Fibroblast of villous mesenchyme (primary cell): Measurements from ENCODE around the gene DLGAP3. TPM values are rescaled to one million over a fixed set of nuclear protein-coding genes. Genes with fewer than 3 reads are reported as not detected.

Experiments used
- DNase-seq: peaks from one replicate; pipeline ENCODE4 v3.0.0-alpha.2; 2010; ENCODE audit warnings: low read depth
- H3K4me3 ChIP-seq: 2 replicates; pipeline ENCODE4 v1.5.1; 2011; ENCODE audit warnings: low read depth, mild to moderate bottlenecking, low read length
- CTCF ChIP-seq: IDR thresholded peaks from 2 replicates; pipeline ENCODE4 v1.5.1; 2012; ENCODE audit warnings: low read depth, mild to moderate bottlenecking, low read length; ENCODE audit not compliant: insufficient read depth
- total RNA-seq: library from RNA; depleted of rRNA; stranded (reverse); fragments of >200 nt; gene quantifications from 2 replicates; pipeline ENCODE4 v1.2.3, GENCODE V29; 2012

The DLGAP3 gene
- total RNA-seq, 1 donor, result under 0.01 TPM

DNA sequence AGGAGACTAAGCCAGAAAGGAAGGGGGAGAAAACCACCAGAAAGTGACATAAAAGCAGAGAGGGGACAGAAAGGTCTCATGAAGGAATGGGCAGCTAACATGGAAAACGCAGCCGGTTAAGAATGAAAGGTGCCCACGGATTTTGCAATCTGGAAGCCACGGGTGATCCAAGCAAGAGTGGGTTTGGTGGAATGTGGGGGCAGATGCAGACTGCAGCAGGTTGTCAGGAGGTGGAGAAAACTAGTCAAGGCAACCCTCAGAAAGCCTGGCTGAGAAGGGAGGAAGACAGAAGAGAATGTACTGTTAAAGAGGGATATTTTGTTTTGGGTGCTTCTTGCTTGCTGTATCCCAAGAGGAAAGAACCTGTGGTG lies 57.3 kb downstream of the DLGAP3 start:
- TF ChIP-seq CTCF, result no peak

GRCh38 chr1:34871443-34872132 lies 57.9 kb downstream of the DLGAP3 start:
- no peak overlapping the region for H3K4me3 ChIP-seq
- no peak for DNase-seq
- no peak for TF ChIP-seq CTCF

More for the DNA sequence above, 57.3 kb downstream of the DLGAP3 start:
- no peak overlapping the region for H3K4me3 ChIP-seq
- DNase-seq, result no peak

- no peak for TF ChIP-seq CTCF
- no peak overlapping the region for H3K4me3 ChIP-seq
- no peak for DNase-seq
Observed at GRCh38 chr1:34870395-34870794, 59.1 kb downstream of the DLGAP3 start.

- TF ChIP-seq CTCF, result no peak
- no peak overlapping the region for H3K4me3 ChIP-seq
- DNase-seq, result no peak
Observed at GRCh38 chr1:34869760-34870159, 59.7 kb downstream of the DLGAP3 start.

DNA sequence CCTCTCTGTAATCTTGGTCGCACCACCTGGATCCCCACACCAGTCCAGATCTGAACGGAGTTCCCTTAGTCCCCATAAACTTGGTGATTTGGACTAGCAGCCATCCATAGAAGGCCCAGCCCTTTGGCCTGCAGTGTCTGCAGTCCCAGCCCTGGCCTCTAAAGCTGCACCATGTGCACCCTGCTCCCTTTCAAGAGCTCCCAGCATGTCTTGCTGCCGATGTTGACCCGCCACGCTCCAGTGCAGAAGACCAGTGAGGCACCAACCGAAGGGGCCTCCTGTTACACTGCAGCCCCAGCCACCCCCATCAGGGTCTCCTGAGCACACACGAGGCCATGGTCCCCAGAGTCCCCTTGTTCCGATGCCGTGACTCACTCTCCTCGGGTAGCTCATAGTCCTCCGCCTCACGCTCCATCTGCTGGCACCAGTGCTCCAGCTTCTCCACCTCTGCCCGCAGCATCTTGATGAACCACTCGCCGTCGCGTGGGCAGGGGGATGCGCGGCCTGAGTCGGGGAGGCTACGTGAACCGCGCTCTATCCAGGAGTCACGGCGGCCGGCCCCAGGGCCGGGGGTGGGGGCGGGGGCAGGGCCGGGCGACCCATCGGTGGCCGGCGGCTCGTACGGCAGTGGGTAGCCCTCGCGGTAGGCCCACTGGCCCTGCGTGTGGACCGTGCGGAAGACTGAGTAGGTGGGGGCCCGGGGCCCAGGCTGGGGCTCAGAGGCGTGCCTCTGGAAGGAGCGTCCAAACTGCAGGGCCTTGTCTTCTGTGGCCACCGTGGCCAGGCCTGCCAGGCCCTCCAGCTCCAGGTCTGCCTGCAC lies 61.0 kb downstream of the DLGAP3 start:
- no peak overlapping the region for H3K4me3 ChIP-seq
- TF ChIP-seq CTCF, result no peak
- no peak for DNase-seq

DNA sequence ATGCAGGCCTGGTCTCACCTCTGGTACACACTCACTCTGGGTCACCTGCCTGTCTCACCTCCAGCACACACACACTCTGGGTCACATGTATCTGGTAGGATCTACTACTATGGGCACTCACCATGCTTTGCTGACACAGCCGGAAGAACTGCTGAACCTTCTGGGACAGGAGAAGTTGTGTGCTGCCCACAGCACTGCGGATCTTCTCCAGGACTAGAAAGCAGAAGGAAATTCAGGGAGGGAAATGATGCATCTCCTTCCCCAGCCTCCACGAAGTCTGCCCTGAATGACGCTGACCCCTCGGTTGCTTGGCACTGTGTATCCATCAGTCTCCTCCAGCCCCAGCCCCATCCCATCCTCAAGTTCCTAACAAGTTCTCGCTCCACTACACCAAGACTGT lies 62.0 kb downstream of the DLGAP3 start:
- TF ChIP-seq CTCF, result no peak
- DNase-seq, result no peak
- H3K4me3 ChIP-seq, result no peak overlapping the region
